ENCODE measurements around the gene BACE2. TPM values are rescaled to one million over a fixed set of nuclear protein-coding genes. Genes with fewer than 3 reads are reported as not detected.

Gene BACE2
- total RNA-seq, 1 experiment from 2014 or later = 23.2 TPM

- no peaks in the 10 kb centered on the region for H4K20me1 ChIP-seq (ENCODE audit: insufficient read depth)
- no peak overlapping the region for H3K4me3 ChIP-seq (replicated peaks in 1 of 2; ENCODE audit: low read depth in 1 of 2, low read length in 2 of 2)
- H3K79me2 ChIP-seq (ENCODE audit: insufficient read depth, low read length) = no peaks in the 10 kb centered on the region
- no peaks in the 10 kb centered on the region for H3K9me3 ChIP-seq (ENCODE audit: control insufficient read depth in 1 of 2, insufficient read depth in 1 of 2, low read depth in 1 of 2, low read length in 2 of 2)
- no peaks in the 10 kb centered on the region for H3K9me2 ChIP-seq (ENCODE audit: insufficient read depth)
- TF ChIP-seq JUND (IDR thresholded peaks at IDR 0.05) (no peak), TCF7L2 (IDR thresholded peaks at IDR 0.05; ENCODE audit: borderline replicate concordance, extremely low read depth, insufficient read depth, insufficient read length) (no peak), RAD21 (IDR thresholded peaks at IDR 0.05; ENCODE audit: low read depth) (no peak), POLR2A (IDR thresholded peaks at IDR 0.05; ENCODE audit: borderline replicate concordance, extremely low read depth, insufficient read depth, insufficient read length) (no peak), POLR2AphosphoS5 (IDR thresholded peaks at IDR 0.05; ENCODE audit: low read depth, low read length) (no peak), SIN3A (IDR thresholded peaks at IDR 0.05; ENCODE audit: low read depth) (no peak), SP1 (IDR thresholded peaks at IDR 0.05; ENCODE audit: low read depth) (no peak), SRF (IDR thresholded peaks at IDR 0.05; ENCODE audit: low read depth) (no peak), MAX (IDR thresholded peaks at IDR 0.05) (no peak), ZNF274 (IDR thresholded peaks at IDR 0.05; ENCODE audit: low read depth, low read length) (no peak), YY1 (IDR thresholded peaks at IDR 0.05; ENCODE audit: extremely low read depth, insufficient replicate concordance, low read depth, low read length) (no peak), EZH2phosphoT487 (IDR thresholded peaks at IDR 0.05; ENCODE audit: borderline replicate concordance) (no peak), FOSL1 (IDR thresholded peaks at IDR 0.05; ENCODE audit: low read depth) (no peak), ELF1 (IDR thresholded peaks at IDR 0.05; ENCODE audit: borderline replicate concordance, low read depth) (no peak), EGR1 (IDR thresholded peaks at IDR 0.05; ENCODE audit: low read depth) (no peak), ATF3 (IDR thresholded peaks at IDR 0.05) (no peak), ZFX (IDR thresholded peaks at IDR 0.05) (no peak)
- TF ChIP-seq, protein P1, sequence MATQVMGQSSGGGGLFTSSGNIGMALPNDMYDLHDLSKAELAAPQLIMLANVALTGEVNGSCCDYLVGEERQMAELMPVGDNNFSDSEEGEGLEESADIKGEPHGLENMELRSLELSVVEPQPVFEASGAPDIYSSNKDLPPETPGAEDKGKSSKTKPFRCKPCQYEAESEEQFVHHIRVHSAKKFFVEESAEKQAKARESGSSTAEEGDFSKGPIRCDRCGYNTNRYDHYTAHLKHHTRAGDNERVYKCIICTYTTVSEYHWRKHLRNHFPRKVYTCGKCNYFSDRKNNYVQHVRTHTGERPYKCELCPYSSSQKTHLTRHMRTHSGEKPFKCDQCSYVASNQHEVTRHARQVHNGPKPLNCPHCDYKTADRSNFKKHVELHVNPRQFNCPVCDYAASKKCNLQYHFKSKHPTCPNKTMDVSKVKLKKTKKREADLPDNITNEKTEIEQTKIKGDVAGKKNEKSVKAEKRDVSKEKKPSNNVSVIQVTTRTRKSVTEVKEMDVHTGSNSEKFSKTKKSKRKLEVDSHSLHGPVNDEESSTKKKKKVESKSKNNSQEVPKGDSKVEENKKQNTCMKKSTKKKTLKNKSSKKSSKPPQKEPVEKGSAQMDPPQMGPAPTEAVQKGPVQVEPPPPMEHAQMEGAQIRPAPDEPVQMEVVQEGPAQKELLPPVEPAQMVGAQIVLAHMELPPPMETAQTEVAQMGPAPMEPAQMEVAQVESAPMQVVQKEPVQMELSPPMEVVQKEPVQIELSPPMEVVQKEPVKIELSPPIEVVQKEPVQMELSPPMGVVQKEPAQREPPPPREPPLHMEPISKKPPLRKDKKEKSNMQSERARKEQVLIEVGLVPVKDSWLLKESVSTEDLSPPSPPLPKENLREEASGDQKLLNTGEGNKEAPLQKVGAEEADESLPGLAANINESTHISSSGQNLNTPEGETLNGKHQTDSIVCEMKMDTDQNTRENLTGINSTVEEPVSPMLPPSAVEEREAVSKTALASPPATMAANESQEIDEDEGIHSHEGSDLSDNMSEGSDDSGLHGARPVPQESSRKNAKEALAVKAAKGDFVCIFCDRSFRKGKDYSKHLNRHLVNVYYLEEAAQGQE (IDR thresholded peaks at IDR 0.05; ENCODE audit: low read depth) = no peak
- no peak overlapping the region for H3K4me2 ChIP-seq (ENCODE audit: low read length)
- no peak overlapping the region for H3K27ac ChIP-seq (ENCODE audit: low read depth, low read length)
- no peak overlapping the region for H2AFZ ChIP-seq (ENCODE audit: low read depth, low read length, poor library complexity, severe bottlenecking)
- peaks cover 0 to under 1% of the 10 kb centered on the region in 2 experiments; a peak in 1 of 4 replicates for H3K36me3 ChIP-seq (ENCODE audit: control insufficient read depth in 1 of 2, insufficient read depth in 2 of 2, low read length in 2 of 2)
- H3K9ac ChIP-seq (ENCODE audit: low read length) = no peak overlapping the region
- no peak for ATAC-seq
- no peaks in the 10 kb centered on the region for H3K27me3 ChIP-seq (ENCODE audit: insufficient read depth, low read length)
- BruUV-seq (replicated peaks) = no TSS peak
- intact Hi-C loops (cut with micrococcal nuclease) = no loop called here
- H3K4me1 ChIP-seq (ENCODE audit: control insufficient read depth in 1 of 2, insufficient read depth in 2 of 2, low read length in 2 of 2) = no peaks in the 10 kb centered on the region
- DNase-seq (ENCODE audit: low read depth, low spot score) = no peak
- RAD21 ChIA-PET (ENCODE audit: low non-redundant PET in 1 of 2, low total read pairs in 2 of 2, uncharacterized antibody in 2 of 2, unreplicated experiment in 2 of 2) = no interaction called here
- POLR2A ChIA-PET = no interaction called here
- CTCF ChIA-PET = no interaction called here
Measured at GRCh38 chr21:41245509-41246135, 77.7 kb downstream of the BACE2 start.

Data from HCT116 (cell line).